Measurements from ENCODE around the gene AKAP8L.
"Not testable (repeated sequence)": the region's sequence is repeated elsewhere in the genome, so short reads cannot be mapped to it uniquely, and the experiment has no call there.

GRCh38 chr19:15363791-15364190 lies 55.0 kb downstream of the AKAP8L start:
- TF ChIP-seq, protein P1, sequence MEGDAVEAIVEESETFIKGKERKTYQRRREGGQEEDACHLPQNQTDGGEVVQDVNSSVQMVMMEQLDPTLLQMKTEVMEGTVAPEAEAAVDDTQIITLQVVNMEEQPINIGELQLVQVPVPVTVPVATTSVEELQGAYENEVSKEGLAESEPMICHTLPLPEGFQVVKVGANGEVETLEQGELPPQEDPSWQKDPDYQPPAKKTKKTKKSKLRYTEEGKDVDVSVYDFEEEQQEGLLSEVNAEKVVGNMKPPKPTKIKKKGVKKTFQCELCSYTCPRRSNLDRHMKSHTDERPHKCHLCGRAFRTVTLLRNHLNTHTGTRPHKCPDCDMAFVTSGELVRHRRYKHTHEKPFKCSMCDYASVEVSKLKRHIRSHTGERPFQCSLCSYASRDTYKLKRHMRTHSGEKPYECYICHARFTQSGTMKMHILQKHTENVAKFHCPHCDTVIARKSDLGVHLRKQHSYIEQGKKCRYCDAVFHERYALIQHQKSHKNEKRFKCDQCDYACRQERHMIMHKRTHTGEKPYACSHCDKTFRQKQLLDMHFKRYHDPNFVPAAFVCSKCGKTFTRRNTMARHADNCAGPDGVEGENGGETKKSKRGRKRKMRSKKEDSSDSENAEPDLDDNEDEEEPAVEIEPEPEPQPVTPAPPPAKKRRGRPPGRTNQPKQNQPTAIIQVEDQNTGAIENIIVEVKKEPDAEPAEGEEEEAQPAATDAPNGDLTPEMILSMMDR (IDR thresholded peaks at IDR 0.05; ENCODE audit: borderline replicate concordance, extremely low read depth, low read length, poor library complexity, severe bottlenecking) = not testable (repeated sequence)
- not testable (repeated sequence) for TF ChIP-seq EZH2 (IDR thresholded peaks at IDR 0.05; ENCODE audit: borderline replicate concordance, low read depth, low read length, severe bottlenecking)
